NCI-H2081 treated with DMSO at 0.1 percent for 48 hours (cell line): ENCODE data around the gene MLXIPL.
"Not testable (repeated sequence)": the region's sequence is repeated elsewhere in the genome, so short reads cannot be mapped to it uniquely, and the experiment has no call there.

ENCODE experiments used
- DNase-seq: peaks from one replicate; lab custom pipeline; 2025; lab: John Stamatoyannopoulos, UW

Gene MLXIPL

DNA sequence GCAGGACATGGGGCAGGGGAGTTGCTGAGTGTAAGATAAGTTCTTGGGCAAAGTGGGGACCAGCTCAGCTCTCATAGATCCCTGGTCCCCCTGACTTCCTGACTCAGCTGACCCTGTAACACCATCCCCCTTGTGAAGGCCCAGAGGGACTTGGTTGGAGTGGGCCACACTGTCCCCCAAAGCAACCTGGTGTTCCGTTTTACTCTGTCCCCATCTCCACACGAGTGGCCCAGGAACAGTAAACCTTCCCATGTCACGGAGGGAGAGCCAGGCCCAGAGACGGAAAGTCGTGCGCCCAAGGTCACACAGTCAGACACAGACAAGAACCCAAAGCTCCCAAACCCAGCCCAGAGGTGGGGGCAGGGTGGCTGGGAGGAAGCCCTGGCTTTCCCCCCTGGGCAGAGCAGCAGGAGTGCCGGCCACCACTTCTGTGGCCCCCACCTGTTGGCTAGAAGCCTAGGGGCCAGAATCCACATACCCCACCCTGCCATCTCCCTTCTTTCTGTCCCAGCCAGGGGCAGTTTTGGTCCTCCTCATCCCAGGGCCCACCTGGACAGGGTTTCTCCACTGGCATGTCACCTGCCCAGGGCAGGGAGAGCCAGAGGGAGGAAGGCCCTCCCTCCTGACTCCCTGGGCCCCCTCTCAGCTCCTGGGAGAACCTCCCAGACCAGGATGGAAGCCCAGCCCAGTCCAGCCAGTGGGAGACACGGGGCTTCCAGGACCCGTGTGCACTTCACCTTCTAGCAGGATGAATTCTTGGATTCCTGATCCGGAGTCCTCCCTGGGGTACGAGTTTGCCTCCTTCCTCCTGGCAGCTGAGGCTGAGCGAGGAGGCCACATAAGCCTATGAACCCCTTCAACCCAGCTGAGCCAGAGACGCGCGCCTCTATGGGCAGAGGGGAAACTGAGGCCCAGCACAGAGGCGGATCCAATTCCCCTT, 22.7 kb upstream of the MLXIPL start:
- DNase-seq = no peak

DNA sequence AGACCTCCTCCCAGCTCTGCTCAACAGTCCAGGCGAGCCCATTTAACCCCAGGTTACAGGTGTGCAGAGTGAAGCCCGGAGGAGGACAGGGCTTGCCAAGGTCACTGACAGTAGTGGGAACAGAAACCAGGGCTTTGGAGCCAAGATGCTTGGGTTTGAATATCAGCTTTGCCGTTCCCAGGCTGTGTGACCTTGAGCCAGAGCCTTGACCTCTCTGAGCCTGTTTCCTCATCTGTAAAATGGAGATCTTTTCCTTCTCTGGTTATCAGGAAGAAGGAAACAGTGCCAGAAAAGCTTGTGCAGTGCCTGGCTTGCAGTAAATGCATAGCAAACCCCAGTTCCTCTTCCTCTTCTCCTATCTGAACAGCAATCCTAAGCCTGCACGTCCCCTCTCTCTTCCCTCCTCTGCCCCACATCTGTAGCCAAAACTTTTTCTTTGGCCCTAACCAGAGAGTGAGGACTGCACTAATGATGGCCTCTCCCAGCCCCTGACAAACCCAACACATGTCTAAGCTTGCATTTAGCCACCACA, 21.4 kb upstream of the MLXIPL start:
- DNase-seq = no peak

DNA sequence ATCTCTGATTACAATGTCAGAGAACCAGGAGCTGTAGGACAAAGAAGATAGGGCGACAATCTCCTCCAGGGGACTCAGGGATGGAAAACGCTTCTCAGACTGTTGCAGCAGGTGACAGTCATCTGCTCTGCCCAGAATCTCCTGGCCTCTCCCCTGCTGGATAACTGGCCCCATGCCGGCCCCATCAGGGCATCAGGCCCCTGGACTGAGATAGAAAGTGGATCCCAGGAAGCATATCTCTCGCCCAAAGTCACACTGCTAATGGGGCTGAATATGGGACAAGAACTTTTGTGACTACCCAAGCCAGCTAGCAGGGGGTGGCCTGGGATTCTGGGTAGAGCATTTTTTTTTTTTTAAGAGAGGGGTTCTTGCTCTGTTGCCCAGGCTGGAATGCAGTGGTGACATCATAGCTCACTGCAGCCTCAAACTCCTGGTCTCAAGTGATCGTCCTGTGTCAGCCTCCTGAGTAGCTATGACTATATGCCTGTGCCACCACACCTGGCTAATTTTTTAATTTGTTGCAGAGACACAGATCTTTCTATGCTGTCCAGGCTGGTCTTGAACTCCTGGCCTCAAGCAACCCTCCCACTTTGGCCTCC, 20.5 kb upstream of the MLXIPL start:
- DNase-seq = no peak

DNA sequence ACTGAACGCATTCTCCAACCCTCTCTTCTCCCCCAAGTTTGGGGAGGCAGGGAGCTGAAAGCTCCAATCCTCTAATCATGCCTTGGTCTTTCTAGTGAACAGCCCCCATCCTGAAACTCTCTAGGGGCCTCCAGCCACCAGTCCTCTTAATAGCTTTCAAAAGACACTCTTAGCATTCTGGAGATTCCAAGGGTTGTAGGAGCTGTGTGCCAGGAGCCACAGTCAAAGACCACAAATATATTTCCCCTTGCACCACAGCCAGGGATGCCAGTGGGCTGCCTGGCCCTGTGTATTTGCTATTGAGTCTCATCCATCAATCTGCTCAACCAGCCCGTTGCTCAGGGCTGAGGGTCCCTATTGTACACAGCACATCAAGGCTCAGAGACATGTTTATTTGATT, 18.5 kb upstream of the MLXIPL start:
- DNase-seq = no peak

DNA sequence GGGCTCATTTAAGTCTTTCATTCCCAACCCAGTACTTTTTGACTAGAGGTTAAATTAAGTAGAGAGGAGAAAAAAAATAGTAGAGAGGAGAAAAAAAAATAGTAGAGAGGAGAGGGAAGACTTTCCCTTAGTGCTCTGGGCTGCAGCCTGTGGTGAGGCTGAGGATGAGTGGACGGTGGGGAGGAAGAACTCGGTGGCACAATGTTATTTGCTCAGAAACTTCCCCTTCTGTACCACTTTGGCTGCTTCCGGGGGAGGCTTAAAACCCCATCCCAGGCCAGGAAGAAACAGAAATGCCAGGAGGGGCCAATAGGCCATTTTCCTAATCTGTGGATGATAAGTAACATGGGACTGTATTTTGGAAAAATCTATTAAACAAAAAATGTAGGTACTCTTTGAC, 14.6 kb upstream of the MLXIPL start:
- no peak for DNase-seq

DNA sequence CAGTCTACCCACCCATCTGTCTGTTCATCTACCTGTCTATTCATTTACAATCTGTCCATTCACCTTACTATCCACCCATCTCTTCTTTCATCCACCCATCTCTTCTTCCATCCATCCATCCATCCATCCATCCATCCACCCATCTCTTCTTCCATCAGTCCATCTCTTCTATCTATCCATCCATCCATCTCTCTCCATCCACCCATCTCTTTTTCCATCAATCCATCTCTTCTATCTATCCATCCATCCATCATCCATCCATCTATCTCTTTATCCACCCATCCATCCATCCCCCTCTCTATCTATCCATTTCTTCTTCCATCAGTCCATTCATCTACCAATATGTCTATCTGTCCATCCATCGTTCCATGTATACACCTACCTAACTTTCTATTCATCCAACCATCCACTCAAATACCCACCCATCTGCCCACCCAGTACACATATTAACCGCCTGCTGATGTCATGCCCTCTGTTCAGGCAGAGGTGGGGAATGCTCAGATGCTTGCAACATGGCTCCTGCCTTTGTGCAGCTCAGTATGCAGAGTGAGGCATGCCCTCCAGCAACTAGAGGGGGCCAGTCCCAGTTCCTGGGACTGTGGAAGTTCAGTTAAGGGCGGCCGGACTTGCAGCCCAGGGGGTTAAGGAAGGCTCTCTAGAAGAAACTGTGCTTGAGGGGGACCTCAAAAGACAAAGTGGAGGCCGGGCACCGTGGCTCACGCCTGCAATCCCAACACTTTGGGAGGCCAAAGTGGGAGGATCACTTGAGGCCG, 11.3 kb upstream of the MLXIPL start:
- no peak for DNase-seq

DNA sequence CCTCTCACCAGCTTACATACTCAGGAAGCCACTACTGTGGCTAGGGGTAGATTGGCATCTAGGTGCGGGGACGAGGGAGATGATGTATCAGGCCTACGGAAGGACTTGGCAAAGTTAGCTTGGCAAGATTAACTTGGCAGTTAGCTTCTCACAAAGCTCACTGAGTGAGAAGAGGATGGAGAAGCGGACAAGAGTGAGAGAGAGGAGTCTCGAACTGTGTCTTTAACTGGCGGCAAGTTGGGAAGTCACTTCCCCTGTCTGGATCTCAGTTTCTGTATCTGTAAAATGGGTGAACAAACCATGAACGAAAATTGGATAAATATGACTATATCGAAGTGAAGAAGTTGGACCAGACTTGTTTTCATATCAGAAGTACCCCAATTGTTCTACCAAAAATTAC, 9.5 kb upstream of the MLXIPL start:
- DNase-seq = no peak

DNA sequence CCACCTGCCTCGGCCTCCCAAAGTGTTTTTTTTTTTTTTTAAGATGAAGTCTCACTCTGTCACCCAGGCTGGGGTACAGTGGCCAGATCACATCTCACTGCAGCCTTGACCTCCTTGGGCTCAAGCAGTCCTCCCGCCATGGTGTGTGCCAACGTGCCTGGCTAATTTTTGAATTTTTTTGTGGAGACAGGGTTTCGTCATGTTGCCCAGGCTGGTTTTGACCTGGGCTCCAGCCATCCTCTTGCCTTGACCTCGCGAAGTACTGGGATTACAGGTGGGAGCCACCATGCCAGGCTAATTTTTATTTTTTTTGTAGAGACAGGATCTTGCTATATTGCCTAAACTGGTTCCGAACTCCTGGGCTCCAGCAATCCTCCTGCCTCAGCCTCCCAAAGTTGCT, 9.0 kb upstream of the MLXIPL start:
- no peak for DNase-seq

DNA sequence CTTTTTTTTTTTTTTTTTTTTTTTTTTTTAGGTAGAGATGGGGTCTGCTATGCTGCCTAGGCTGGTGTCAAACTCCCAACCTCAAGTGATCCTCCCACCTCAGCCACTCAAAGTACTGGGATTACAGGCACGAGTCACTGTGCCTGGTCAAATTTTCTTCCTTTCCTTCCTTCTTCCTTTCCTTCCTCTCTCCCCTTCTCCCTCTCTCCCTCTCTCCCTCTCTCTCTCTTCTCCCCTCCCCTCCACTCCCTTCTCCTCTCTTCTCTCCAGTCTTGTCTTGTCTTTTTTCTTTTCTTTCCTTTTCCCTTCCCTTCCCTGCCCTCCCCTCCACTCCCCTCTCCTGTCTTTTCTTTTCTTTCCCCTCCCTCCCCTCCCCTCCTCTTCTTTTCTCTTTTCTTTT, 7.2 kb upstream of the MLXIPL start:
- DNase-seq = no peak

DNA sequence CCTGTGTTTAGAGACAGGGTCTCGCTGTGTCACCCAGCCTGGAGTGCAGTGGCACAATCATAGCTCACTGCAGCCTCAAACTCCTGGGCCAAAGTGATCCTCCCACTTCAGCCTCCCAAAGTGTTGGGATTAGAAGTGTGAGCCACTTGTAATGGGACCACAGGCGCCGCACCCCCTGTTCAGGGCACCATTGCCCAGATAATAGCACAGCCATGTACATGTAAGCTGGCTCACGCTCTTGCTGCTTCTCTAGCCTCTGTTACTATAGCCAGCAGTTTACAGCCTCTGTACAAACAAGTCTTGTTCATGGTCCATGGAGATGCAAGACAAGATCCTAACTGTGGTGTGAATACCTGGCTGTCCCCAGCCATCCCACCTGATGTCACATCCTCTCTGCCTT, 4.2 kb upstream of the MLXIPL start:
- DNase-seq = no peak

DNA sequence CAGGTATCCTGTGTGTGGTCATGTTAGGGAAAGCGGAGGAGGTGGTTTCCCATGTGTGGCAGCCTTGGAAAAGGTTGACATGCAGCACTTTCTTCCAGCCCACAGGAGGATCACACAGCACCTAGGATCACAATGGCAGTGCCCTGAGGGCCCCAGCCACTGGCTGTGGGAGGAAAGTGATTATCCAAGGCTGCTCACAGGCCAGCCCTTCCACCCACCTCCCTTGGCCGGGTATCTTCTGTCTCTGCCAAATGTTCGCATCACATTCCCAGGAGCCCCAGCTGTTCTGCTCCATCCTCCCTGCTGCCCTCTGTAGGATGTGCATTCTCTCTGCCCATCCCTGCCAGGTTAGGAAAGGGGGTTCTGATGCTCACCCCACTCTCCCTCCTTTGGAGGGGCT, 2.5 kb upstream of the MLXIPL start:
- no peak for DNase-seq

DNA sequence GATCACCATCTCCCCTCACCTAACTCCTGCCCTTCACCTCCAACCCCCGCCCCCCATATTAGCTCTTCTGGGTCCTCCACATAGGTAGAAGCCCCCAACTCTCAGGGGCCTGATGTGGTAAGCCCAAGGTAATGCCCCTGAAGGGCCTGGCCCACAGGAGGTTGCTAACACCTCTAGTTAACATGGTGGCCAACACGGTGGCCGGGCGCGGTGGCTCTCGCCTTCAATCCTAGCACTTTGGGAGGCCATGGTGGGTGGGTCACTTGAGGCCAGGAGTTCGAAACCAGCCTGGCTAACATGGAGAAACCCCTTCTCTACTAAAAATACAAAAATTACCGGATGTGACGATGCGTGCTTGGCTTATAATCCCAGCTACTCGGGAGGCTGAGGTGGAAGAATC, 954 bp upstream of the MLXIPL start:
- DNase-seq = no peak

DNA sequence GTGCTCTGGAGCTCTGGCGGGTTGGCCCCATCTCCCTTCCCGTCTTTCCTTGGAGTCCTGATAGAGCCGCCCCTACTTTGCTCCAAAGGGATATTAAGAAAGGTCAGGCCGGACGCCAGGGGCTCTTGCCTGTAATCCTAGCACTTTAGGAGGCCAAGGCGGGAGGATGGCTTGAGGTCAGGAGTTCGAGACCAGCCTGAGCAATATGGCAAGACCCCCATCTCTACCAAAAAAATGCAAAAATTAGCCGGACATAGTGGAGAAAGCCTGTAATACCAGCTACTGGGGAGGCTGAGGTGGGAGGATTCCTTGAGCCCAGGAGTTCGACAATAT, 313 bp upstream of the MLXIPL start:
- DNase-seq = no peak

DNA sequence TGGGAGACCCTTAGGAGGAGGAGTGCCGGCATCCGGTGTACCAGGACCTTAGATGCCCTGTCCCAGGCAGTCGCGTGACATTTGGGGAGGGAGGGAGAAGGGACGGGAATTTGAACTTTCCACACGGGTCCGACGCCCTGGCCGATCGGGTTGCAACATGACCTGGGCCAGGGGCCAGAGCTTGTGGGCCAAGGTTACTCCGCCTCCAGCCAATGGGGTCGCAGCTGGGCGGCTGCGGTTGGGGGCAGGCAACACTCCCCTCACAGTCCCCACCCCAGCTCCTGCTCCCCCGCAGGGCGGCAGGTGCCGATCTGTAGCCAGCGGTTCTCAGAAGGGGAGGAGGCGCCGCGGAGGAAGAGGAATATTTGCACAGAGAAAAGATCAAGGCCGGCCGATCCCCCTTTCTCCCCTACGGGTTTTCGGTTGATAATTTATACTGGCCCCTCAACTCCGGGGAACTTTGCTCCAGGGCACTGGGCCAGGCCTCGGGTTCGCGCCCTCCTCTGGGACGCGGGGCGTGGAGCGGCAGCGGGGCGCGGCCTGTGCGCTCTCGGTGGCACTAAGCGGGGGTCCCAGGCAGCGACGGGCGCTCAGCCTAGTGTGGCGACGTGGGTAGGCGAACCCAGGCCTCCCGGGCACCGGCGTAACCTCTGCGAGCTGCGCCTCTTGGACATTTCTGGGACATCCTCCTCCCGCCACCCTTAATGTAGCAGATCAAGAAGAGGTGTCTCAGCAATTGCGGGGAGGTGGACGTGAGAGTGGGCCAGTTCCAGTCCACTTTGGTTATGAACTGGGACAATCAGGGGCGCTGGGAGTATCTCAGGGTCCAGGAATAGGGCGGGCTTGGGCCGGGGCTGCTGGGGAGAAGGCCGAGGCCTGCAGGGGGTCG, 1.2 kb downstream of the MLXIPL start:
- no peak for DNase-seq

DNA sequence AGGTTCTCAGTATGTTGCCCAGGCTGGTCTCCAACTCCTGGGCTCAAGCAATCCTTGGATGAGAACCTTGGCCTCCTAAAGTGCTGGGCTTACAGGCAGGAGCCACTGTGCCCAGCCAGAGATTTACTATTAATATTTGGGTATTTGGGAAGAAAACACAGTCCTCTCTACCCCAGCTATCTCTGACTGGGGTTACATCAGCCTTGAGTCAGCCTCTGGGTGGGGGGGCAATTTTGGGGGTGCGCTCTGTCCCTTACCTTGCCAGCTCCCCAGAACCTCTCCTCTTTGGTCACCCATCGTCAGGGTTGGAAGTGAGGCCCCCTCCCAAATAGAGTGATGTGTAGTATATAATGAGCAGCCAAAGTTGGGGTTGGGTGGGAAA, 1.8 kb downstream of the MLXIPL start:
- no peak for DNase-seq

DNA sequence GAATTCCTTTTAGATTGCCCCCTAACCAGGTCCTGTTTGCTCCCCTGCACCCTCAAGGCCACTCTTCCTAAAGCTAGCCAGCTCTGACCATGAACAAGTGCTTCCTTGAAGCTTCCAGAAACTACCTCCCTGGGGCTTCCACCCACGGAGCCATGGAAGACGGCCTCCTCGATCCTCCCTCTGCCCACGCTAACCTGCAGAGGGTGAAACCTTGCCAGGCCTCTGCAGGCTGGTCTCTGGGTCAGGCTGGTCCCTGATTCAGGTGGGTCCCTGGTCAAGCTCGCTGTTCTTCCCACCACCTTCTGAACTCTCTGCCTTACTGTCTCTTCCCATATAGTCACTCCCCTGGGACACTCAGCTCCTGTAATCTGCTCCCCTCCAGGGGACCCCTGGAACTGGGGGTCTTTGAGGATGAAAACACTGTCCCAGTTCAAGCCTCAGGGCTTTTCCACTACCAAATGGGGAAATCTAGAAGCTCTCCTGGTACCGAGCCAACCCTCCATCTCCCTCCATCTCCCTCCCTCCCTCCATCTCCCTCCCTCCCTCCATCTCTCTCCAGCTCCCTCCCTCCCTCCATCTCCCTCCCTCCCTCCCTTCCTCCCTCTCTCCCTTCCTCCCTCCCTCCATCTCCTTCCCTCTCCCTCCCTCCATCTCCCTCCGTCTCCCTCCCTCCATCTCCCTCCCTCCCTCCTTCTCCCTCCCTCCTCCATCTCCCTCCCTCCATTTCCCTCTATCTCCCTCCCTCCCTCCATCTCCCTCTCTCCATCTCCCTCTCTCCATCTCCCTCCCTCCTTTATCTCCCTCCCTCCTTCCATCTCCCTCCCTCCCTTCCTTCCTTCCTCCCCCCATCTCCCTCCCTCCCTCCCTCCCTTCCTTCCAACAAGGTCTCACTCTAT, 2.9 kb downstream of the MLXIPL start:
- DNase-seq = no peak

DNA sequence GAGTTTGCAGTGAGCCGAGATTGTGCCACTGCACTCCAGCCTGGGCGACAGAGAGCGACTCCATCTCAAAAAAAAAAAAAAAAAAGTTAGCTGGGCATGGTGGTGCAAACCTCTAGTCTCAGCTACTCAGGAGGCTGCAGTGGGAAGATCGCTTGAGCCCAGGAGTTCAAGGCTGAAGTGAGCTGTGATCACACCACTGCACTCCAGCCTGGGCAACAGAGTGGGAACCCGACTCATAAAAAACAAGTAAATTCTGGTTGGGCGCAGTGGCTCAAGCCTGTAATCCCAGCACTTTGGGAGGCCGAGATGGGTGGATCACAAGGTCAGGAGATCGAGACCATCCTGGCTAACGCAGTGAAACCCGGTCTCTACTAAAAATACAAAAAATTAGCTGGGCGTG, 4.9 kb downstream of the MLXIPL start:
- not testable (repeated sequence) for DNase-seq

DNA sequence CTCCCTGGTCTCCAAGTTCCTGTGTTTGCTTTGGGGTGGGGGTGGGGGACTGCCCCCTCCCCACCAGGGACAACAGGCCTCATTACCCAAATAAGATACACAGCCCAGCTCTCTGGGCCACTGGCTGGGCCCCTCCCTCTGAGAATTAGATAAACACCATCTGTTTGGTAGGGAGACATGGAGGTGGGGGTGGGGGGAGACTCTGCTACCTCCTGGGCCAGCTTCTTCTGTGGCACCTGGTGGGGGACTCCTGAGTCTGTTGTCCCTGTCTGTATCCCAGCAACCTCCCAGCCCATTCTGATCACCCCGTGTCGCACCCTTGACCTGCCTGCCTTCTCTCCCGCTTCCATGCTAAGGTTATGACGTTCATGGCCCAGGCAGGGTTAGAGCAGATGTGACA, 5.8 kb downstream of the MLXIPL start:
- DNase-seq = no peak

DNA sequence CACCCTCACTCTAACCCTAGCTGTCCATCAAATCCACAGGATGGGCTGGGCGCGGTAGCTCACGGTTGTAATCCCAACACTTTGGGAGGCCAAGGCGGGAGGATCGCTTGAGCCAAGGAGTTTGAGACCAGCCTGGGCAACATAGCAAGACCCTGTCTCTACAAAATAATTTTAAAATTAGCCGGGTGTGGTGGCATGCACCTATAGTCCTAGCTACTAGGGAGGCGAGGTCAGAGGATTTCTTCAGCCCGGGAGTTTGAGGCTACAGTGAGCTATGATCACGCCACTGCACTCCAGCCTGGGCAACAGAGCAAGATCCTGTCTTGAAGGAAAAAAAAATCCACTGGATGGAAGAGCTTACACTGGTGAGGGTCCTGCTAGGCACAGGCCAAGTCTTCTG, 6.8 kb downstream of the MLXIPL start:
- not testable (repeated sequence) for DNase-seq

DNA sequence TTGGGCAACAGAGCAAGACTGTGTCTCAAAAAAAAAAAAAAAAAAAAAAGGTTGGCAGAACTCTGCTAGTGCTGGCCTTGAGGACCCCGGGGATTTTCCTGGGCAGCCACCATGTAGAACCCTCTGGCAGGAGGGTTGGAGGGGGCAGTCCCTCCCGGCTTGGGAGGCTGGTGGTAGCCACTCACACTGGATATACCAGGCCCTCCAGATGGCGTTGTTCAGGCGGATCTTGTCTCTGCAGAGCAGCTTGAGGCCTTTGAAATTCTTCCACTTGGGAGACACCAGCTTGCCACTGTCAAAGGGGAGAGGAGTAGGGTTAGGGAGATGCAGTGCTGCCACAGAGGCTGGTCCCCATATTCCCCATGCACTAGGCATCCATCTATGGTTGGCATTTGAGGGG, 8.4 kb downstream of the MLXIPL start:
- DNase-seq = no peak

DNA sequence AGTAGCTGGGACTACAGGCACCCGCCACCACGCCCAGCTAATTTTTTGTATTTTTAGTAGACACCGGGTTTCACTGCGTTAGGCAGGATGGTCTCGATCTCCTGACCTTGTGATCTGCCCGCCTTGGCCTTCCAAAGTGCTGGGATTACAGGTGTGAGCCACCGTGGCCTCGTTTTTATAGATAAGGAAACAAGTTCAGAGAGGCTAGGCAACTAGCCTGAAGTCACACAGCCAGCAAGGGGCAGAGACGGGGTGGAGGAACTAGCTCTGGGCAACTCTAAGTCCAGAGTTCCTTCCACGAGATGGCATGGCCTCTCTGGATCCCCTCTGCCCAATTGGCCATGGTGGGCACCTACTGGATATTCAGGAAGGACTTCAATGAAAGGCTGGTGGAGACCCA, 9.4 kb downstream of the MLXIPL start:
- DNase-seq = not testable (repeated sequence)
